Measurements from ENCODE around the gene SLC44A3. TPM values are rescaled to one million over a fixed set of nuclear protein-coding genes. Genes with fewer than 3 reads are reported as not detected.

The SLC44A3 gene
- total and polyA plus RNA-seq, 2 of the 4 experiments (the other 2 are of a cell fraction), result 0.31 to 0.54 TPM

DNA sequence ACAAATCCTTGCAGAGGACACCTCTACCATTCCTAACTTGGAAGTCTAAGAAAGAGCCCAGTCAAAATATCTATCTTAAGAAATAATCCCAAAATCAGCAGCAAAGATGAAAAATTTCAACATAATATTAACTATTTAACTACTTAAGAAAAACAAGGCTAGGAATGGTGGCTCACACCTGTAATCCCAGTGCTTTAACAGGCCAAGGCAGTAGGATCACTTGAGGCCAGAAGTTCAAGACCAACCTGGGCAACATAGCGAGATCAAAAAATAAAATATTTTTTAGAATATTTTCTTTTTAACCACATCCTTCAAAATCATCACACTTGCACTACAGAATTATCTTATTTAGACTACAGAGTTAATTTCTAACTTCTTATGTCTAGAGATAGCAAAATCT is 101.8 kb downstream of the SLC44A3 start:
- Histone ChIP-seq H3K23ac (ENCODE audit: low read depth, low read length) (no peak overlapping the region), H3K79me1 (ENCODE audit: low read depth in 1 of 2, low read length in 2 of 2) (peaks cover 4 to 56% of the 10 kb centered on the region in 2 experiments; a peak in 2 of 4 replicates), H4K5ac (ENCODE audit: low read depth, low read length) (no peak overlapping the region), H3K4me3 (ENCODE audit: insufficient read depth, low read depth, low read length) (no peak overlapping the region), H3K18ac (ENCODE audit: low read depth, low read length) (no peak overlapping the region), H3K36me3 (ENCODE audit: control insufficient read depth, insufficient read depth, low read length) (peaks cover 7% of the 10 kb centered on the region), H3K9me3 (ENCODE audit: control insufficient read depth, insufficient read depth, low read length) (no peaks in the 10 kb centered on the region), H2AK9ac (replicated peaks; ENCODE audit: low read depth, low read length, poor library complexity) (no peak overlapping the region), H3K4me1 (ENCODE audit: control insufficient read depth, insufficient read depth, low read length) (peaks cover 17% of the 10 kb centered on the region), H3K4me2 (ENCODE audit: low read depth, low read length) (no peak overlapping the region), H3K4ac (ENCODE audit: low read depth, low read length) (no peak overlapping the region), H4K8ac (ENCODE audit: low read depth in 2 of 2, low read length in 2 of 2) (no peak overlapping the region), H2BK15ac (ENCODE audit: low read depth, low read length) (no peak overlapping the region), H3K56ac (ENCODE audit: extremely low read depth, insufficient read depth, low read length) (no peak overlapping the region), H2AK5ac (ENCODE audit: low read depth, low read length) (no peak overlapping the region), H2BK5ac (ENCODE audit: low read depth, low read length, poor library complexity, severe bottlenecking) (no peak overlapping the region), H2AFZ (replicated peaks; ENCODE audit: low read length, poor library complexity) (no peak overlapping the region), H2BK120ac (ENCODE audit: low read depth, low read length) (no peak overlapping the region), H2BK20ac (ENCODE audit: low read depth, low read length) (no peak overlapping the region), H3K14ac (replicated peaks; ENCODE audit: low read depth, low read length) (no peak overlapping the region), H3K9ac (ENCODE audit: low read depth, low read length) (no peak overlapping the region), H4K20me1 (ENCODE audit: insufficient read depth, low read length) (peaks cover 86% of the 10 kb centered on the region), H3K9me1 (ENCODE audit: insufficient read depth, low read length) (peaks cover 28% of the 10 kb centered on the region), H4K91ac (ENCODE audit: insufficient read depth, low read depth, low read length) (no peak overlapping the region), H3K27ac (ENCODE audit: insufficient read depth, low read length) (no peak overlapping the region), H3K27me3 (ENCODE audit: control insufficient read depth, insufficient read depth, low read length) (no peaks in the 10 kb centered on the region)
- ATAC-seq (ENCODE audit: low read depth) (no peak), DNase-seq (no peak)
- in situ Hi-C loops (cut with MboI; ENCODE audit: low sequenced_read_pairs) (loop anchor here (5.0 kb wide), 1 partner anchor 115 kb away; no protein-coding TSS in a partner anchor), intact Hi-C loops (cut with micrococcal nuclease) (loop anchor here (10.0 kb wide), 1 partner anchor 313 kb away; the partner anchor contains the start of gene RWDD3), dilution Hi-C loops (cut with HindIII; ENCODE audit: low sequenced_read_pairs, unreplicated experiment) (no loop called here)
- ChIA-PET CTCF (interaction anchor here (0.7 to 1.2 kb wide), 2 partner anchors 67 to 206 kb away, joined by 3 to 7 read pairs; no protein-coding TSS in a partner anchor), POLR2A (ENCODE audit: unreplicated experiment) (interaction anchor here (0.5 kb wide), 1 partner anchor 92 kb away, joined by 3 read pairs; no protein-coding TSS in a partner anchor)
- TF ChIP-seq FOS (IDR thresholded peaks at IDR 0.05; ENCODE audit: low read depth, low read length) (no peak), MAFK (IDR thresholded peaks at IDR 0.05; ENCODE audit: low read depth, low read length) (no peak), CEBPB (IDR thresholded peaks at IDR 0.05; ENCODE audit: low read depth, low read length) (no peak), RFX5 (IDR thresholded peaks at IDR 0.05; ENCODE audit: low read depth, low read length) (no peak), RCOR1 (IDR thresholded peaks at IDR 0.05; ENCODE audit: insufficient replicate concordance, low read length) (no peak), SMC3 (IDR thresholded peaks at IDR 0.05; ENCODE audit: low read depth, low read length) (no peak), CHD1 (IDR thresholded peaks at IDR 0.05; ENCODE audit: low read depth, low read length) (no peak)
- TF ChIP-seq, protein P1, sequence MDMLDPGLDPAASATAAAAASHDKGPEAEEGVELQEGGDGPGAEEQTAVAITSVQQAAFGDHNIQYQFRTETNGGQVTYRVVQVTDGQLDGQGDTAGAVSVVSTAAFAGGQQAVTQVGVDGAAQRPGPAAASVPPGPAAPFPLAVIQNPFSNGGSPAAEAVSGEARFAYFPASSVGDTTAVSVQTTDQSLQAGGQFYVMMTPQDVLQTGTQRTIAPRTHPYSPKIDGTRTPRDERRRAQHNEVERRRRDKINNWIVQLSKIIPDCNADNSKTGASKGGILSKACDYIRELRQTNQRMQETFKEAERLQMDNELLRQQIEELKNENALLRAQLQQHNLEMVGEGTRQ (IDR thresholded peaks at IDR 0.05; ENCODE audit: low read depth, low read length), result no peak
- TF ChIP-seq, protein P2, sequence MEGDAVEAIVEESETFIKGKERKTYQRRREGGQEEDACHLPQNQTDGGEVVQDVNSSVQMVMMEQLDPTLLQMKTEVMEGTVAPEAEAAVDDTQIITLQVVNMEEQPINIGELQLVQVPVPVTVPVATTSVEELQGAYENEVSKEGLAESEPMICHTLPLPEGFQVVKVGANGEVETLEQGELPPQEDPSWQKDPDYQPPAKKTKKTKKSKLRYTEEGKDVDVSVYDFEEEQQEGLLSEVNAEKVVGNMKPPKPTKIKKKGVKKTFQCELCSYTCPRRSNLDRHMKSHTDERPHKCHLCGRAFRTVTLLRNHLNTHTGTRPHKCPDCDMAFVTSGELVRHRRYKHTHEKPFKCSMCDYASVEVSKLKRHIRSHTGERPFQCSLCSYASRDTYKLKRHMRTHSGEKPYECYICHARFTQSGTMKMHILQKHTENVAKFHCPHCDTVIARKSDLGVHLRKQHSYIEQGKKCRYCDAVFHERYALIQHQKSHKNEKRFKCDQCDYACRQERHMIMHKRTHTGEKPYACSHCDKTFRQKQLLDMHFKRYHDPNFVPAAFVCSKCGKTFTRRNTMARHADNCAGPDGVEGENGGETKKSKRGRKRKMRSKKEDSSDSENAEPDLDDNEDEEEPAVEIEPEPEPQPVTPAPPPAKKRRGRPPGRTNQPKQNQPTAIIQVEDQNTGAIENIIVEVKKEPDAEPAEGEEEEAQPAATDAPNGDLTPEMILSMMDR (conservative IDR thresholded peaks at IDR 0.05; ENCODE audit: low read depth, low read length), result no peak
- no CpG with 5 or more reads among the region's 1 CpG for WGBS, 2 experiments (ENCODE audit: extremely low coverage in 2 of 2, insufficient read length in 1 of 2)
- no TSS peak for BruUV-seq (replicated peaks)

All from IMR-90 (cell line).